GM12873 (cell line): ENCODE data around the gene ETV7.

ENCODE experiments used
- TF ChIP-seq, protein P1 (sequence below): IDR thresholded peaks from 2 replicates; pipeline ENCODE4 v1.5.1; 2012; ENCODE audit warnings: low read depth, mild to moderate bottlenecking, moderate library complexity, low read length, control low read depth; ENCODE audit not compliant: insufficient read depth; ENCODE audit errors: missing control alignments

The ETV7 gene

DNA sequence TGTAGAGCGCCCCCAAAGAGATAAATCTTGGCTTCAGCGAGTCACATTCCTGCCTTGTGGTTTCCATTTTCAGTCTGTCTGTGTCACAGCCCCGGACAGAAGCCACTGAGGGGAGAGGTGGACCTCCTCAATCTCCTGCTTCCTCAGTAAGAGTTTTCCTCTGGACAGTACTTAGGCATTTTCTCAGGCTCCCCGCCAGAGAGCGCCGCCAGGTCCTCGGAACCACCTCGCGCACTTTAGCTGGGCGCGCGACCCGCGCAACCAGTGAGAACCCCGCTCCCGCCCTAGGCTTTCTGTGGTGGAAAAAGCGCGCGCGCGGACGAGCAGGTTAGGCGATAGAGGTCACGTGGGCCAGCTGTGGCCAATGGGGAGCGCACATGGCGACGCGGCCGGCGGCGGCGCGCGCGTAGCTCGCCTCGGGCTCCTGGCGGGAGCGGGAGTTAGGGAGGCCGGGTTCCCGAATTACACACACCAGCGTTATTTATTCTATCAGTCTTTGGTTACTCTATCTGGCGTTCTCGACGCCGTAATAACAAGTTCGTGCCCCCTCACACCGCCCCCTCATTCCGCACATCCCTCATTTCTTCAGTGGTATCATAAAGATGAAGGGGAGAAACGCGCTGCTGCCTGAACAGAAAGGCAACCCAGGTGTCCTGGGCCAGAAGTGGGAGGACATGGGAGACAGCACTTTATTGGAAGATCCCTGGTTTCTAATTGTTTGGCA, 35.8 kb upstream of the ETV7 start:
- TF ChIP-seq, protein P1, sequence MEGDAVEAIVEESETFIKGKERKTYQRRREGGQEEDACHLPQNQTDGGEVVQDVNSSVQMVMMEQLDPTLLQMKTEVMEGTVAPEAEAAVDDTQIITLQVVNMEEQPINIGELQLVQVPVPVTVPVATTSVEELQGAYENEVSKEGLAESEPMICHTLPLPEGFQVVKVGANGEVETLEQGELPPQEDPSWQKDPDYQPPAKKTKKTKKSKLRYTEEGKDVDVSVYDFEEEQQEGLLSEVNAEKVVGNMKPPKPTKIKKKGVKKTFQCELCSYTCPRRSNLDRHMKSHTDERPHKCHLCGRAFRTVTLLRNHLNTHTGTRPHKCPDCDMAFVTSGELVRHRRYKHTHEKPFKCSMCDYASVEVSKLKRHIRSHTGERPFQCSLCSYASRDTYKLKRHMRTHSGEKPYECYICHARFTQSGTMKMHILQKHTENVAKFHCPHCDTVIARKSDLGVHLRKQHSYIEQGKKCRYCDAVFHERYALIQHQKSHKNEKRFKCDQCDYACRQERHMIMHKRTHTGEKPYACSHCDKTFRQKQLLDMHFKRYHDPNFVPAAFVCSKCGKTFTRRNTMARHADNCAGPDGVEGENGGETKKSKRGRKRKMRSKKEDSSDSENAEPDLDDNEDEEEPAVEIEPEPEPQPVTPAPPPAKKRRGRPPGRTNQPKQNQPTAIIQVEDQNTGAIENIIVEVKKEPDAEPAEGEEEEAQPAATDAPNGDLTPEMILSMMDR: peak; percentile 62

DNA sequence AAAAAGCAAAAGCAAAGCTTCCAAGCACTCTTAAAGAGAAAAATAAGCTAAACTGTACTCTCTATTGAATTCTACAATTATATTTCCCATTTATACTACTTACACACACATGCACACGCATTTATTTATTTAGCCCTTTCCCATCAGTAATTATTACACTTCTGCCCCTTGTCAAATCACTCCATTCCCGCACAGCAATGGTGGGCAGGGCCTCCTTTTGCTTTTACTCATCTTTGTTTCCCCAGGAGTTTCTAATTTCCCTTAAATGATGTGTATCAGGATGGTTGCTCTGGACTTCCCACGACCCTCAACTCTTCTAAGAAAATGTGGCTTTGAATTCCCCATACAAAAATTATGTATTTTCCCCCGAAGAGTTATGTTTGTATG, 35.2 kb upstream of the ETV7 start:
- TF ChIP-seq, protein P1: no peak

DNA sequence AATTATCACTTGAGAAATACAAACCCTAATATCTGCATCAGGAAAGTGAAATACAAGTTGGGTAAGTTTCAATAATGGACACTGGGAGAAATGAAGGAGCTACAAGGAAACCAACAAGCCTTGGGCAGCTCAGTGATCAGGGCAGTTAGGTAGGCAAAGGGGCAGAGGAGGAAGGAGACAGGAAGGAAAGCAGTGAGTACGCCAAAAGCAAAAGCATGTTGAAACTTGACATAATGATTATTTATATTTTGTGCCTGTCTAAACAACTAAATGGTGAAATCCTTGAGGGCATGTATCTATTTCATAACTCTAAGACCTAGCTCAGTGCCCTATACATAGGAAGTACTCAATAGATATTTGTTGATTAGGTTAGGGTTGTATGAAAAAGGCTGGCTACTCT, 31.8 kb upstream of the ETV7 start:
- TF ChIP-seq, protein P1: no peak

DNA sequence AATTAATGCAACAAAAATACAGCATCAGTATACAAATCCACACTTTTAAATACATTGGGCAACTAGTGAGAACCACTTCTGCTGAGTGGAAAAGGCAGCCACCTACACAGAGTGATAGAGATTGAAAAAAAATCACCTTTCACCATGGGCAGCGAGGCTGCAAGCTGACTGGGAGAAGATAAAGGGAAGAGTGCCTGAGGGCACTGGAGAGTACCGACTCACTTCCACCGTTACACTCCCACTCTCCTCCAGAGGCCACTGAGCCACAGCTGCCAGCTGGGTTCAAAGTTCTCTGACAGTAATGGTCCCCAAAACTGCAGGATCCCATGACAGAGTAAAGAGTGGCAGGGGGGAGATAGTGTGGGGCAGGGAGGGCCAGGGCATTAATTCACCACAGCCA, 31.1 kb upstream of the ETV7 start:
- TF ChIP-seq, protein P1: no peak

DNA sequence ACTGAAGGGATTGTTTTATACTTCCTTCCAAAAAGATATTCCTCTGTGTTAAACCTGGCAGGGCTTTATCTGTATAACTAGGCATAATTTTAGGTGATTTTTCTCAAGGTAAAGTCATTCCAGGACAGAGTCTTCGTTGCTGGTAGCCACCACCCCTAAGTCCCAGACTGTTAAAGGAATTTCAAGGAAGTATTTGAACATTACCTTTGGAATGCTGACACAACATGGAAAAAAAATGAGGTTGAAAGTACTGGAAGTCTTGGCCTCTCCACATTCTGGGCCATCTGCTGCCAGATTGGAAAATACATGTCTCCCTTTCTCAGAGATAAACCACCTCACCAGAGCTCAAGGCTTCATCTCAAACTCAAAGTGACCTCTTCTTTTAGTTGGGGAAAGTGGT, 27.0 kb upstream of the ETV7 start:
- TF ChIP-seq, protein P1: no peak

DNA sequence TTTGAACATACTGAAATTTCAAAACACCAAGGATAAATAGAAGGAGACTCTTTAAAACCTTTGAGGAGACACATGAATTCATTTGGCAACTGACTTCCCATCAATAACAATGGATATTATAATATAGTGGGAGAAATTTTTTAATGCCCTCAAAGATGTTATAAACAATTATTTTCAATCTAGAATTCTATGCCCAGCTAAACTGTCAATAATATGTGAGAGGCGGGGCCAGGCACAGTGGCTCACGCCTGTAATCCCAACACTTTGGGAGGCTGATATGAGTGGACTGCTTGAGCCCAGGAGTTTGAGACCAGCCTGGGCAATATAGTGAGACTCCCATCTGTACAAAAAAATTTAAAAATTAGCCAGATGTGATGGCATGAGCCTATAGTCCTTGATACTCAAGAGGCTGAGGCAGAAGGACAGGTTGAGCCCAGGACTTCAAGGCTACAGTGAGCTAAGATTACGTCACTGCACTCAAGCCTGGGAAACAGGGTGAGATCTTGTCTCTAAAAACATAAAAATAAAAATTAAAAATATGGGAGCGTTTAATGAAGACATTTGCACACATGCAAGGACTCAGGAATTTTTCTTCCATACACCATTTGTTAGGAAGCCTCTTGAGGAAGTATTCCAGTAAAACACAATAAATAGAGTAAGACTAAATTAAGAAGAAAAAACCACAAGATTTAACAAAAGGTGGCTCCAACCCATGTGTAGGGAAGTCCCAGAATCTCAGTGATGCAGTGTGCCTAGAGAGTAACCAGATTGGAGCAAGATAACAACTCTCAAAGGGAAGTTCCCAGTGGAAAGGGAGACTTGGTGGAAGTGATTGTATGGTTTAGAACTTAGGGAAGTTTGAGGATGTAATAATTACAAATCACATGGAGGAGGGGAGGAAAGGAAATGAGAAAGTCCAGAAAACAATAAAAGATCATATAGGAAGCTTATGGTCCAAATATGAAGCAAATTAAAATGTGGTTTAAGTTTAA, 26.3 kb upstream of the ETV7 start:
- TF ChIP-seq, protein P1: no peak

DNA sequence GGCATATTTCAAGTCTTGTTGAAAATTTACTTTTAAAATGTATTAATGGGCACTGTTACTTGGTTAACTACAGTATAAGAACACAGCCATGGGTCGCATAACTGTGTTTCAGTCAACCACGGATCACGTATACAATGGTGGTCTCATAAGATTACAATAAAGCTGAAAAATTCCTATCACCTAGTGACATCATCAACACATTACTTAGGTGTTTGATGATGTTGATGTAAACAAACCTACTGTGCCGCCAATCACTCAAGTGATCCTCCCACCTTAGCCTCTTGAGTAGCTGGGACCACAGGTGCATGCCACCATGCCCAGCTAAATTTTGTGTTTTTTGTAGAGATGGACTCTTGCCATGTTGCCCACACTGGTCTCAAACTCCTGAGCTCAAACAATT, 16.7 kb upstream of the ETV7 start:
- TF ChIP-seq, protein P1: no peak
